Forelimb muscle (tissue), 1 donor: ENCODE measurements around the gene ATP2B1. TPM values are rescaled to one million over a fixed set of nuclear protein-coding genes. Genes with fewer than 3 reads are reported as not detected.

Experiments
- DNase-seq: peaks from one replicate; pipeline ENCODE4 v3.0.0-alpha.2; 2013; ENCODE audit warnings: low read depth
- polyA plus RNA-seq: library from polyadenylated mRNA; unstranded; fragments of 120-200 nt; gene quantifications from one replicate; pipeline ENCODE4 v1.2.1, GENCODE V29; 2013; ENCODE audit not compliant: insufficient read length

ATP2B1 gene
- polyA plus RNA-seq, 1 donor: 90.5 TPM

DNA sequence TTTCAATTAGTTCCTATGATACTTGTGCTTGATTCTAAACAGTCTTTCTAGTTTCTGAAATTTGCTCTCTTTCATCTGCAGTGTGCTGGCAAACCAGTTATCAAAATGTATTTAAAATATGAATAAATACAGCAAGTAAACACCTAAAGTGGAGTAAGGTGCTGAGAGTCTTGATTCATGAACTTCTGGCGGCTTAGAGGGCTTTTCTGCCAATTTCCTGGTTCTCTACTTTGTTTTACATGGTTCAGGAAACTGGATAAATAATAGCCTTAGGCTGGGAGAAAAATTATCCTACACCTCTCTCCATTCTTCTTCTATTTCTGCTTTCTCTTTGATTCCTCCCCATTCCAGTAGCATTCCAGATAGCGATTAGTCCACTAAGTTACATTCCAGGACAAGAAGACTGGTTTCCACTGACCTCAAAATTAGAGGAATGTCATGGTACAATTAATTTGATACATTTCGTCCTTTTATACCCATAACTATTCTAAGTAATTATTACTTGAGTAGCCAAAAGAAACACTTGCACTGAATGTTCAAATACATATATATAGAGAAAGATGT, 14.9 kb downstream of the ATP2B1 start:
- no peak for DNase-seq

DNA sequence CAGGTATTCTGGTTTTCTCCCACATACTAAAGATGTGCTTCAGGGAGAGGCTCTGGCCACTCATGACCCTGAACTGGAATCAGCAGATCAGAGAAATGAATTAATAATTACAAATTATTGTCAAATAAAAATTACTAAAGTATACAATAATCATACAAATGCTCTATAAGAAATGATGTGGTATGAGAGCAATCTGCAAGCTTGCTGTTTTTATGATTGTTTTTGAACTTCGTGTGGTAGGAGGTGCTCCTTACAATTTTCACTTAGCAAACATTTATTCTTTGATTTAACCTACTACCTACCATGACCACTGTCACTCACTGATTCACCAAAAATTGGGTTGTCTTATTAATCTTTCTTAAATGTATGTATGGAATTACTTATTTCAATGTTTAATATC, 16.2 kb downstream of the ATP2B1 start:
- no peak for DNase-seq

DNA sequence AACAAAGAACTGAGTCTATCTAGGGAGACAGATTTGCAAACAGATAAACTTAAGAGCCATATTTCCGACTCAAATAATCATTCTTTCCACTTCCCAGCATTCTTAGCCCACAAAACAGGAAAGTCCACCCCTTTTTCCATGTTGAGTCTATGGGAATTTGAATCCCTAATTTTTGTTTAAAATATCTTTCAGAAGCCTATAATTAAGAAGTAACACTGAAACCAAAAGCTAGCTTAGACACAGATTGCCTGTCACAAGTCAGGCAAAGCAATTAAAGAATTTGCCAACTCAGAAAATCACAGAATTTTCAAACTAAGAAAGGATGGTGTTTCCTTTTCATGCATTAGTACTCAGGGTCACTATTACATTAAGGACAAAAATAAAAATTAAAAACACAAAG, 17.0 kb downstream of the ATP2B1 start:
- no peak for DNase-seq

DNA sequence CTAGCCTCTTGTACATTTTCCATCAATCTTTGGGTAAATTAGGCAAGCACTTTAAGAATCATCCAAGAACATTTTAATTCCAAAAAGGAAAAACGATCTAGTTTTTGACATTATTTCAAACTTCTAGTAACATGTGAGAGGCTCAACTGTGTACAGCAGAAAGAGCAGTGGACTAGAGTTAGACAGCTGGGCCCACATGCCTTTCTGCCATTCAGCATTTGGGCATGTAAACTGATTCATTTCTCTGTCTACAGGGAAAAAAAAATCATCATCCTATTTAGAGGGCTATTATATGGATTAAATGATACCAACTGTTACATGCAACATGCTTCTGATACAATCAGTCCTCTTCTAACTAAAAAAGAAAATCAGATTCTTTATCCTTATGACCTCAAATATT, 17.7 kb downstream of the ATP2B1 start:
- no peak for DNase-seq

DNA sequence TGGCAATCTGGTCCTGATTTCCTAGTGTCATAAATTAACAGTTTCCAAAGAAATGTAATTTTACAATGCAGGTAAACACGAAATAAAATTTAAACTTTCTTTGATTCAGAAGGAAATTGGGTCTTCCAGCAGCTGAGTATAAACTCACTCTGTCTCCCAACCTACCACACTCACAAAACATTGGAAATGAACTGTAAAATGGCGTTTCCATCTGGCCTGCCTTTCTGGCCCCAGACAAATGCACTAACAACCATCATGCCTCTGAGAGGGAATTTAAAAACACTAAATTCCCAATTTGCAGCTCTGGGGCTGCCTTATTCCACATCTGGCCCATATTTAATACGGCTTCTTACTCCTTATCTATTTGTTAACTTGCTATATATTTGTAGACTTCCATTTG, 19.3 kb downstream of the ATP2B1 start:
- DNase-seq: no peak

DNA sequence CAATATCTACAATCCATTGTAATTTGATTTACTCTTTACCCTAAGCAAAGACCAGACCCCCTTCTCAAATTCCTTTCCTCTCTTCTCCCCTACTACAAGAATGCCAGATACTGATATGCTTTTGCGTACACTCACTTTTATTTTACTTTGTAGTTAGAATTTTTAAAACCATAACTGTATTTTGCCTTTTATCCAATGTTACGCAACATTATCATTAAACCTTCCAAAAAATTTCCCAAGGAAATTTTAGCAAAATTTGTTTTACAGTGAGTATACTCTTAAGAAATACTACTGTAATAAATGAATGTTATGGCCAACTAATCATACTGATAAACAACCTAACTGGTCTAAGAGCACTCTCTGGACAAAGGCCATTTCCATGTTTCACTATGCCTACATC, 22.3 kb downstream of the ATP2B1 start:
- DNase-seq: no peak

DNA sequence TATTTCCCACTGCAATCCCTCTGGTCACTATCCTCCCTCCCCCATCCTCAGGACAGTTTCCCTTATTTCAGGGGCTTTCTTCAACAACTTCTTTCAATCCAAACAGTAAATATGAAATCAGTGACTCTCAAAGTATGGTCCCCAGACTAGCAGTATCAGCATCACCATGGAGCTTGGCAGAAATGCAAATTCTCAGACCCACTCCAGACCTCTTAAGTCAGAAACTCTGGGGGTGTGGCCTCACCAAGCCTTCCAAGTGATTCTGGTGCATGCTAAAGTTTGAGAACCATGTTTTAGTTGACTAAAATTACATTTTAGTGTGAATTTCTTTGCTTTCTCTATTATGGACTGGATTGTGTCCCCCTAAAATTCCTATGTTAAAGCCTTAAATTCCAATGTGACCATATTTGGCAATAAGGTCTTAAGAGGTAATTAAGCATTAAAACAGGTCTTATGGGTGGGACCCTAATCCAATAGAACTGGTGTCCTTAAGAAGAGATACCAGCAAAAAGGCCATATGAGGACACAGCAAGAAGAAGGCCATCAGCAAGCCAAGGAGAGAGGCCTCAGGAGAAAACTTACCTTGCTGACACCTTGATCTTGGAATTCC, 23.2 kb downstream of the ATP2B1 start:
- no peak for DNase-seq

DNA sequence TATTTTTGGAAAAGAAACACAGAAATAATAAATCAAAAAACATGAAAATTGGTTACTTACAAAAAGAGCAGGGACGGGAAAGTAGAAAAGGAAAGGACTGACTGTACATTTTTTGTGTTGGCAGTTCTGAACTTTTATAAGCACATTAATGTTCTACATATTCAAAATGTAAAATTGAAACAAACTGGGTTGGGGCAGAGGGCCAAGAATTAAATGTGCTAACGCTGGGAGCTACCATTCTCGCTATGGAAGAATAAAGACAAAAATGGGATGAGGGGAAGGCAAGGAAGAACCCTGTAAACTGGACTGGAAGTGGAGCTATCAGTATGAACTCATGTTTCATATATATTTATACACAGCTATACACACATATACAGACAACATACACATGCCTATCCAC, 24.5 kb downstream of the ATP2B1 start:
- DNase-seq: no peak

DNA sequence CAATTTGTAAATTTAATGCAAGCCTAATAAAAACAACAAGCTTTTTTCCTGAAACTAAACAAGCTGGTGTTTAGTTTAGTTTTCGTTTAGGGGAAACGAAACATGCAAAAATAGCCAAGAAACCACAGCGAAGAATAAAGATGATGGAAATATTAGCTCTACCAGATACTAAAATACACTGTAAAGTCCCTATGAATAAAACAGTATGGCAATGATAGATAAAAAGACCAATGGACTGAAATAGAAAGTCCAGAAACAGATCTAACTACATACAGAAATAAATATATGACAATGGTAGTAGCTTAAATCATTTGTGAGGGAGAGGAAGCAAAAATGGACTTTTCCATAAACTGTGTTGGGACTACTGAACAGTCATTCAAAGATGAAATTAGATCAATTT, 26.4 kb downstream of the ATP2B1 start:
- no peak for DNase-seq

DNA sequence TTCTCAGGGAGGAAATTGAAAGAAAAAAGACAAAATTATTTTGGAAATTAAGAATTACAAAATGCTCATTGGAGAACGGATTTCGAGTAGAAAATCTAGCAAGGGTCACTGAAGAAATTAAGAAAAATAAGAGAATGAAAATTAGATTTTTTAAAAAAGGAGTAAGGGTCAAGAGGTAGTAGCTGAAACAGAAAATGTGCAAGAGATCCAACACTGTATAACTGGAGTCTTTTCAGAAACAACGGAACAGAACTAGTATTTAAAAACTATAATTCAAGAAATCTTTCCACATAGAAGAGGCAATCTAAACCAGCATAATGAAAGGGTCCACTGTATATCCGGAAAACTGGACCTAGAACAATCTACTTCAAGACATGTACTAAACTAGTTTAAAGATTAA, 28.2 kb downstream of the ATP2B1 start:
- DNase-seq: no peak

DNA sequence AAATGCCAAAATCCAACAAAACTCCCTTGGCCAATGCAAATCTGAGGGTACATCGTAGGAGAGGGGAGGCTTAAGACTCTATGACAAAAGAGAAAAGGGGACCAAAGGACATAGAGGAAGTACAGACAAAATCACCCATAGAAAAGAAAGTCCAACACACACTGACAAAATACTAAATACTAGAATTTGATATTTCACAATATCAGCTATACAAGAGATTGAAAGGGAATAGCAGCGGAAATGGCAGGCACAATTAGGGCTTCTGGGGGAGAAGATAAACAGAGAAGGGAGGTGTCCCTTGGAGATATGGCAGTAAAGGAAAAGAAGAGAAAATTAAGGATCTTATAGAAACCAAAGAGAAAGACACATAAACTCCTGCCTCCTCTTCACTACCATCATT, 29.0 kb downstream of the ATP2B1 start:
- DNase-seq: no peak

DNA sequence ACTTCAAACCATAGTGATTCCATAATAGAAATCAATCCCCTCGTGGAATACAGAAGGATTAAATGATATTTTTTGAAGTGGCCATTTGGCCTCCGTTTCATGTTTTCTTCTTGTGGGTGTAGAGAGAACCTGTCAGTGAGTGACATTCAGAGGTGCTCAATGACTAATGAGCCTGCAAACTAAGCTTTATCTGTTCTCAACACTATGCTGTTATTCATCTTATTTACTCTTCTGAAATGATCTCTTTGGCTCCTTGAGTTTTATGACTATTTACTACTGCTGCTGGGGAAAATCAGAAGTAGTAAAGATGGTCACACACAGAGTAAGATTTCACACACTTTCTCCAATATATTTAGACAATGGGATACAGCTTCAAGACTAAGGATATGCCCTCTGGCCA, 30.4 kb downstream of the ATP2B1 start:
- DNase-seq: no peak

DNA sequence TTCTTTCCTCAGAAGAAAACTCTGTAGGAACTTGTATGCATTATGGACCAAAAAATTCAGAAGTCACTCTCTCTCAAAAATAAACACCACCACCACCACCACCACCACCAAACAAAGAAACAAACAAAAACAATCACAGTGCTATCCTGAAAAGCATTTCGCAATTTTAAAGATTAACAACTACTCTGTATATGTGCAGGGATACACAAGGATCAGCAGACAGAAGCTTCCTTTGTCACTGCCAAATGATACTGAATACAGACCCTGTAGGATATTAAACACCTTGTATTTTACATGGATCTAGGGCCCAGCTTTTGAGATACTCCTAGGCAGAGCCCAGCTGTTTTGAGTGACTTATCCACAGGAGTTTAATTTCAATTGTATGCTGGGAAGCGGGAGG, 31.7 kb downstream of the ATP2B1 start:
- no peak for DNase-seq

DNA sequence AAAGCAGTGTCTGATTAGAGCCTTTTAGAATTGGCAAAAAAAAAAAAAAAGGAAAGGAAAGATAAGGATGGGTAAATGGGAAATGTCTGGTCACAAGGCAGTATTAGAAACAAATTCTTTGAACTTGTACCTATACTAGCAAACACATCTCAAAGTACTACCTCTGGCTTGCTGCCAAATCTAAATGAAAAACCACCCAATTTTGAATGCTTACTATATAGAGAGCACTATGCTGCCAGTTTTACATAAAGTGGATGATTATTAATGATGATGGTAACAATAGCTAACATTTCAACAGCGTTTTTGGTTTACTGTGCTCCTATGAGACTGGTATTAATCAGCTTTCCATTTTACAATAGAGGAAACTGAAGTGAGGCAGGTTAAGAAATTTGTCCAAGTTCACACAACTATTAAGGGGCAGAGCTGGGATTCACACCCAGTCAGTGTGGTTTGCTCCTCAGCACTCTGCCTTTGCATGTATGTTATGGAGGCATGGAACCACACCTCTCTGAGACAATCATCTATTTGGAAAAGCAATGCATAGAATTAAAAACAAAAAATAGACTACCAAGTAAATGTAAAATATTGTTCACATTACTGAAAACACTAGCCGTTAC, 34.2 kb downstream of the ATP2B1 start:
- no peak for DNase-seq

DNA sequence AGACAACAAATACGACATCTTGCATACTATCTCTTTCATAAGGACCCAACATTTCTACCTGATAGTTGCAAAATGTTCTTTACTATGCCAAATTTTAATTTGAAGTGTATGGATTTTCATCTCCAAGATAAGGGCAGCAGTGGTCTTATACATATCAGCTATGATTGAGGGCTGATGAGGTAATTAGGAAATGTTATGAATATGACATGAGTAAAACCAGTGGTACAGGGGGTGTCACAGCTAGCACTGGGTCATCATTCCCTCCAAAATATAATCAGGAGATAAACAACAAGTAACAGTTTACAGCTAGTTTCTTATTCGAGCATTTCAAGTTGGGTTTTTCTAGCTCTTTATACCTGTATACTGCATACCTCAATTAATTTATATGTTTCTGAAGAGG, 35.0 kb downstream of the ATP2B1 start:
- no peak for DNase-seq

DNA sequence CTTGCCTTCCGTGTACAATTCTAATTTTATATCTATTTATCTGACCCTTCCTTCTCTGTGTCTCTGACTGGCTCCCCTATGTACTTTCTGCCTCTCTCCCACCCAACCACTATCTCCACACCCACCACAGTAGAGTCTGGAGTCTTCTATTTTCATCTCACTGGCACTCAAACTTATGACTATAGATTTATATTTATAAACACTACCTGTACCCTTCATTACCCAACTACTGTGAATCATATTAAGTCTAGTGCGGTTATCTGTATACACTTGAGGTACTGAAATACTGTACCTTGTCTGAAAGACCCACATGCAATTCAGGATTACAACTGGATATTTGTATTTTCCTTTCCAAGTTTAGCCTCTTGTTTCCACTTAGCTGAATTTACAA, 36.1 kb downstream of the ATP2B1 start:
- DNase-seq: no peak

DNA sequence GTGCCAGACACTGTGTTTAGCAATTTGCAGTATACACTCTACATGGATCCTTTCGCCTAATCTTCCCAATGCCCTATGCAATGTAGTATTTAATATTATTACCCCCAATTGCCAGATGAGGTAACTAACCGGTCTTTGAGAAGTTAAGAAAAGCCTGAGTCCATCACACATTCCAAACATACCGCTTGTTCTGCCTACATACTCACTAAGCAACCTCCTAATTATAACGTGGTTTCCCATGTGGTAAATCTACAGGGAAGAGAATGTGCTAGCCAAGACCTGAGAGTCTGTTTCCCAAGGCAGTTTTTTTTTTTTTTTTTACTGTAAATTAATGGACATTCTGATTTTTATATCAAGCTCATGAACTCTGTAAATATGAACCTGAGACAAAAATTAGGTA, 37.2 kb downstream of the ATP2B1 start:
- no peak for DNase-seq

DNA sequence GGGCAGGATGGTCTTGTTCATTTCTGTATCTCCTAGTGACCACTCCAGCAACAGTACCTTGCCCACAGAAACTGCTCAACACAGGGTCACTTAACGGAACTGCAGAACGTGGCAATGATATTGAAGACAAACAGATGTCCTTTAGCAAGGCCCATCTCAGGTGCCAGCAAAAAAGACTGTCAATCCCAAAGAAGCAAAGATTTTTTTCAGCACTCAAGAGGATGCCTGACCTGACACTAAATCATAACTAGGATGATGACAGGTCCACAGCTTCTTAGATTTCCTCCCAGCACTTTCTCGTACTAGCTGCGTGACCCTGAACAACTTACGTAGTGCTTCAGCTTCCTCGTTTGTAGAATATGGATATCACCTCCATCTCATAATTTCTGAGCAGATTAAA, 39.4 kb downstream of the ATP2B1 start:
- no peak for DNase-seq

DNA sequence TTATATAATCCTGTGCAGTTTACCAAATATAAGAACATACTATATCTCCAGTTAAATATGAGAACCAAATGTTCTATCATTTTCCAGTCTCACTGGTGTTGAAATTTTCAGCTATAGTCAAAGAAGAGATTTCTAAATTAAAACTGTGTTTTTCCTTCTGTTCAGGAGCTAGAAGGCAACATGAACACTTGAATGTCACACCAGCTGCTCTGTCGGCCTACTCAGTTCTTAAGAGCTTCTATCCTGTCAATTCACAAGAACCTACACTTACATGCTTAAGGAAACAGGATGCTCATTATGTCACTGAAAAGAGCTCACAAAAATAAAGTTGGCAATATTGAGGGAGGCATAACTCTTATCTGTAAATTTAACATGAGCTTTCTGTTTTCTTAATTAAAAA, 43.1 kb downstream of the ATP2B1 start:
- DNase-seq: no peak

DNA sequence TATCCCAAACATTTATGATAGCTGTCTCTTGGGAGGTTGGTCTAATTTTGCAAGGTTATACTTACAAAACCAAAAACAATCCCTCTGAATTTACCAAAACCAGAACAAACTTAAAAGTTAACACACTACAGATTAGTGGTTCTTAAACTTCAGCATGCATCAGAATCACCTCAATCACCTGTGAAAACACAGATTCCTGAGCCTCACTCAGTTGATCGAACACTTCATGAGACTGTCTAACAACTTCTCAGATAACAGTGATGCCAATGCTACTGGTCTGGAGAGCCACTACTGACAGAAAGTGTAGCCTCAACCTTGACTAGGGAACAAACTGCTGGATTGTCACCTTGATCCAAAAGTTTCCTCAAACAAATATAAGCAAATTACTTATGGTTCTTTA, 44.2 kb downstream of the ATP2B1 start:
- DNase-seq: no peak

DNA sequence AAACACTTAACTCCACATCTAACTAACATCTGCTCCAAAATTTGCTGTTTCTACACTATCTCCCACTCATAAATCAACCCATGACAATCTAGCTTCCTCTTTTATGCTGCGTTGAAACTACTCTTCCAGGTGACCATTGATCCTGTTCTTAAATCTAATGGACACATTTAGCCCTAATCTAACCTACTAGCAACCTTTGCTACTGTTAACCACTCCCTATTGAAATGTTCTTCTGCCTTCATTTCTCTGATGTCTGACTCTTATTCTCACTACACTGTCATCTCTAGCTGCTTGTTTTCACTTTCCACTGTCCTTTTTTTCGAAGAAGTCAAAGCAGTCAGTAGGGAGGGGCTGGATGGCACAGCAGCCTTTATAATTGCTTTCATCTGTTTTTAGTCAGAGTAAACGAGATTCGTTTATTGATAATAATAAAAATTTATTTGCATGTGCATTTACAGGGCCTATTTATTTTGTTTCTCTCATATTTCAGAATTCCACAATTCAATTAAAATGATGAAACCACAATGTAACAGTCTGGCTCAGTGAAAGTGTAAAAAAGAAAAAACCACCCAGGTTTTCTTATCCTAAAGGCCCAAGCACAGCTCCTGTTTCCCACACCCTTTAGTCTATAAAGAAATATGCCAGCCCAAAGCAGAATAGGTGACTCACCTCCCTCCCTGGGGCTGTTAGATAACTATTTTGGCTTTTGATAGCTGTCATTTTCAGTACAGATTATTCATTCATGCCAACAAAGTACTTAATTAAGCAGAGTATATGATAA, 44.9 kb downstream of the ATP2B1 start:
- no peak for DNase-seq

DNA sequence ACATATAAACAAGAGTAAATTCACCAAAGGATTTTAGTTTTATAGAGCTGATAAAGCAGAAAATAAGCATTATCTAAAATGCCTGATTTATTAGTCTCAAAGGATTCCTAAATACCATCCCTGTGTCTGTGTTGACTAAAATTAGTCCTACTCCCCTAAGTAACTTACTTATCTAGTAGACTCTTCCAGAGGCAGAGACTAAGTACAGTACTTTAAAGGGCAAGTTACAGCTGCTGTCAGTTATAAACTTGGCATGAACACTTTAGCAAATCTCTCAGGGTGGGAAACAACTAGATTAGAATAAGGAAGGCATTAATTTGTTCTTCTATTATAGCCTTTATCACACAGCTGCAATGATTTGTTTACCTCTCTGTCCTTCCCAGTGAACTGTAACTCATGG, 46.0 kb downstream of the ATP2B1 start:
- DNase-seq: no peak

DNA sequence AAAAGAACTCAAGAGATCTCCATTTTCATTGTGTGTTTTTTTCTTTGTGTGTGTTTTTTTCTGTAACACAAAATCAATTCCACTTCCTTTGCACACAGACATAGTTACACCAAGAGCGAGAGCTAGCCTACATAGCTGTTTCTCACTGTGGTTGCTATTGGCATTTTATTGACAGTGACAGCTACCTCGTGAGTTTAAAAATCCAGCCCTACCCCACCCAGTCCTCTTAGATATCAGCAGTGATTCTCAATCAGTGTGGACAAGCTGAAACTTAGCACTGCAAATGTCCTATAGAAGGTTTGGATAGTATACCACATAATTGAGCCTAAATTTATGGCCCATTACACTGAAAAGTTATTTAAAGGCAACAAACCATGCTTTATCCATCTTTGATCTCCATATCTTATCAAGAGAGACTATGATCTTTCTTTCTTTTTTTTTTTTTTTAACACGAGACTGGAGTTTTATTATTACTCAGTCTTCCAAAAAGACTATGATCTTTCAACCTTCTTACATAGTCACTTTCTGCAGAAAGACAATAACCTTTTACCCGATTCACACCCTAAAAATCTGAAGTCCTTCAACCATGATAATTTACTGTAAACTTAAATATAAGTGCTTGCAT, 46.8 kb downstream of the ATP2B1 start:
- DNase-seq: no peak
